ENCODE measurements around the gene SZT2. TPM values are rescaled to one million over a fixed set of nuclear protein-coding genes. Genes with fewer than 3 reads are reported as not detected.

SZT2 gene
- total and polyA plus RNA-seq, 12 donors, result 8.6 to 44.0 (median 26.0) TPM

GRCh38 chr1:43352881-43353280 lies 36.8 kb upstream of the SZT2 start:
- no peaks in the 10 kb centered on the region for H3K27me3 ChIP-seq

DNA sequence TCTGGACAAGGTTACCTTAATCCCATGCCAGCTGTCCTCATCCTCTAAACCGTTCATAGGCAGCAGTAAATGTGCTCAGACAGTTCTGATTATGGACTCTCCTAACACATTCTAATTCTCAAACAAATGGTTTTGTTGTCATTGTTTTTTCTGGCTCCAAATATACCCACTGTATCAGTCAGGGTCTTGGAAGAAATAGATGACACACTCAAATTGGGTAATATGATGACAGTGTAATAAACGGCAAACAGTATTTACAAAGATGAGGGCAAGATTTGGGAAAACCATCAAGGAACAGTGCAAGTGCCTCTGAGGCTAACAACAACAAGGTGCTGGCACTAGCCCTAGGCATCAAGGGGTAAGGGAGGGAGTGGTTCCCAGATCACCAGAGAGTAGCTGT lies 35.2 kb upstream of the SZT2 start:
- ATAC-seq (no peak), DNase-seq (no peak)
- intact Hi-C loops (cut with DNase I), result no loop called here
- Histone ChIP-seq H3K4me3 (no peak overlapping the region), H3K9me3 (no peaks in the 10 kb centered on the region), H3K4me1 (peaks cover 2 to 27% (median 18%) of the 10 kb centered on the region in 9 donors), H3K27ac (no peak overlapping the region), H3K36me3 (no peaks in the 10 kb centered on the region), H3K27me3 (no peaks in the 10 kb centered on the region)
- 73 to 81% methylated on average over 2 of the region's 2 CpGs for WGBS, 2 donors
- TF ChIP-seq, protein P1, sequence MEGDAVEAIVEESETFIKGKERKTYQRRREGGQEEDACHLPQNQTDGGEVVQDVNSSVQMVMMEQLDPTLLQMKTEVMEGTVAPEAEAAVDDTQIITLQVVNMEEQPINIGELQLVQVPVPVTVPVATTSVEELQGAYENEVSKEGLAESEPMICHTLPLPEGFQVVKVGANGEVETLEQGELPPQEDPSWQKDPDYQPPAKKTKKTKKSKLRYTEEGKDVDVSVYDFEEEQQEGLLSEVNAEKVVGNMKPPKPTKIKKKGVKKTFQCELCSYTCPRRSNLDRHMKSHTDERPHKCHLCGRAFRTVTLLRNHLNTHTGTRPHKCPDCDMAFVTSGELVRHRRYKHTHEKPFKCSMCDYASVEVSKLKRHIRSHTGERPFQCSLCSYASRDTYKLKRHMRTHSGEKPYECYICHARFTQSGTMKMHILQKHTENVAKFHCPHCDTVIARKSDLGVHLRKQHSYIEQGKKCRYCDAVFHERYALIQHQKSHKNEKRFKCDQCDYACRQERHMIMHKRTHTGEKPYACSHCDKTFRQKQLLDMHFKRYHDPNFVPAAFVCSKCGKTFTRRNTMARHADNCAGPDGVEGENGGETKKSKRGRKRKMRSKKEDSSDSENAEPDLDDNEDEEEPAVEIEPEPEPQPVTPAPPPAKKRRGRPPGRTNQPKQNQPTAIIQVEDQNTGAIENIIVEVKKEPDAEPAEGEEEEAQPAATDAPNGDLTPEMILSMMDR (IDR thresholded peaks at IDR 0.05), result no peak

More at GRCh38 chr1:43352881-43353280, 36.8 kb upstream of the SZT2 start:
- Histone ChIP-seq H3K4me3 (no peak overlapping the region), H3K27ac (no peak overlapping the region), H3K9me3 (no peaks in the 10 kb centered on the region), H3K36me3 (no peaks in the 10 kb centered on the region), H3K4me1 (peaks cover 0 to 28% (median 11%) of the 10 kb centered on the region in 9 donors)
- TF ChIP-seq, protein P1 (IDR thresholded peaks at IDR 0.05), result no peak
- 68 to 79% methylated on average over 3 of the region's 3 CpGs for WGBS, 2 donors
- ATAC-seq (no peak), DNase-seq (no peak)
- intact Hi-C loops (cut with DNase I), result no loop called here

GRCh38 chr1:43354936-43355335 lies 34.8 kb upstream of the SZT2 start:
- Histone ChIP-seq H3K27ac (no peak overlapping the region), H3K9me3 (no peaks in the 10 kb centered on the region), H3K36me3 (peaks cover 0 to 1% (median 0%) of the 10 kb centered on the region in 9 donors), H3K4me3 (no peak overlapping the region), H3K27me3 (no peaks in the 10 kb centered on the region), H3K4me1 (peaks cover 2 to 27% (median 14%) of the 10 kb centered on the region in 9 donors)
- no peak for ATAC-seq
- intact Hi-C loops (cut with DNase I), result loop anchor here in 3 of 10 donors (5.0 kb wide), 2 partner anchors 58 to 118 kb away; no protein-coding TSS in a partner anchor
- DNase-seq, result no peak
- WGBS, 2 donors, result 100% methylated on average over 2 of the region's 2 CpGs
- TF ChIP-seq, protein P1 (IDR thresholded peaks at IDR 0.05), result no peak

GRCh38 chr1:43357251-43357650 lies 32.4 kb upstream of the SZT2 start:
- Histone ChIP-seq H3K4me1 (peaks cover 2 to 41% (median 13%) of the 10 kb centered on the region in 9 donors), H3K36me3 (peaks cover 0 to 25% (median 5%) of the 10 kb centered on the region in 9 donors), H3K27me3 (no peaks in the 10 kb centered on the region), H3K4me3 (no peak overlapping the region), H3K27ac (peak overlapping the region in 1 of 10 donors; percentile 92), H3K9me3 (no peaks in the 10 kb centered on the region)
- intact Hi-C loops (cut with DNase I), result loop anchor here in 3 of 10 donors (5.0 kb wide), 2 partner anchors 60 to 120 kb away; no protein-coding TSS in a partner anchor
- TF ChIP-seq, protein P1 (IDR thresholded peaks at IDR 0.05), result no peak
- no peak for ATAC-seq
- WGBS, 2 donors, result 95 to 96% methylated on average over 4 of the region's 4 CpGs
- DNase-seq, result no peak

Data from heart right ventricle (tissue), 16 donors.